CD4-positive, alpha-beta T cell treated with Interleukin-6 for 4 hours (primary cell): ENCODE measurements around the gene C1D.
"Not testable (repeated sequence)": the region's sequence is repeated elsewhere in the genome, so short reads cannot be mapped to it uniquely, and the experiment has no call there.

Experiments
- DNase-seq: peaks from one replicate; pipeline ENCODE4 v3.0.0-alpha.2; 2020; ENCODE audit warnings: mixed read lengths

Gene C1D

GRCh38 chr2:68062680-68063387 is at the start of gene C1D:
Gene C1D (minus strand): TSS chr2:68063004. CDS start chr2:68047310, 15,694 bp downstream.
- peak; percentile 93 for DNase-seq

- no peak for DNase-seq
Measured at GRCh38 chr2:68110102-68110501, 47.3 kb upstream of the C1D start.

GRCh38 chr2:68108120-68108519 is 45.3 kb upstream of the C1D start:
- no peak for DNase-seq

- DNase-seq: no peak
Measured at GRCh38 chr2:68107475-68107874, 44.7 kb upstream of the C1D start.

- no peak for DNase-seq
Measured at GRCh38 chr2:68104111-68104835, 41.5 kb upstream of the C1D start.

- DNase-seq: no peak
Measured at GRCh38 chr2:68103709-68104055, 40.9 kb upstream of the C1D start.

- DNase-seq: no peak
Measured at GRCh38 chr2:68103030-68103708, 40.4 kb upstream of the C1D start.

GRCh38 chr2:68100189-68100588 is 37.4 kb upstream of the C1D start:
- no peak for DNase-seq

- no peak for DNase-seq
Measured at GRCh38 chr2:68099260-68099659, 36.5 kb upstream of the C1D start.

GRCh38 chr2:68098291-68098797 is 35.5 kb upstream of the C1D start:
- DNase-seq: no peak

GRCh38 chr2:68094111-68094510 is 31.3 kb upstream of the C1D start:
- DNase-seq: no peak

GRCh38 chr2:68093634-68094033 is 30.8 kb upstream of the C1D start:
- no peak for DNase-seq

- no peak for DNase-seq
Measured at GRCh38 chr2:68091439-68092034, 28.7 kb upstream of the C1D start.

- DNase-seq: no peak
Measured at GRCh38 chr2:68089961-68090360, 27.2 kb upstream of the C1D start.

GRCh38 chr2:68088940-68089339 is 26.1 kb upstream of the C1D start:
- no peak for DNase-seq

- no peak for DNase-seq
Measured at GRCh38 chr2:68086166-68086565, 23.4 kb upstream of the C1D start.

GRCh38 chr2:68083346-68083745 is 20.5 kb upstream of the C1D start:
- no peak for DNase-seq

GRCh38 chr2:68074050-68074449 is 11.2 kb upstream of the C1D start:
- no peak for DNase-seq

- DNase-seq: not testable (repeated sequence)
Measured at GRCh38 chr2:68063797-68064646, 1.2 kb upstream of the C1D start.

- no peak for DNase-seq
Measured at GRCh38 chr2:68060652-68061051, 2.2 kb downstream of the C1D start.

GRCh38 chr2:68059784-68060525 is 2.8 kb downstream of the C1D start:
- DNase-seq: no peak
